HepG2 (cell line): ENCODE measurements around the gene NAV2. TPM values are rescaled to one million over a fixed set of nuclear protein-coding genes. Genes with fewer than 3 reads are reported as not detected.

Experiments
- ATAC-seq: fragments of 200-7000 bp; cut with Tn5 transposase; 3 replicates; pipeline ENCODE4 v1.9.1; 2020; ENCODE audit warnings: mild to moderate bottlenecking, moderate library complexity
- BruUV-seq: library from RNA; stranded (reverse); fragments of 400-500 nt; replicated peaks from 2 replicates; lab custom pipeline; 2021; lab: Mats Ljungman, UMichigan
- CTCF ChIA-PET: fragments of 300-600 bp; formaldehyde crosslinking; extraction: SDS; loops from one replicate; lab custom pipeline; 2021; ENCODE audit warnings: low total read pairs, inconsistent platforms, low intra/inter-chr PET ratio; lab: Yijun Ruan, JAX
- POLR2A ChIA-PET: fragments of 350-600 bp; sonication (Branson Sonifier 250); formaldehyde crosslinking; loops from one replicate; lab custom pipeline; 2020; ENCODE audit warnings: antibody characterized with exemption, inconsistent platforms; lab: Yijun Ruan, JAX
- DNase-seq: peaks from one replicate; pipeline ENCODE4 v3.0.0-alpha.2; 2015; ENCODE audit warnings: low spot score
- FAIRE-seq: peaks from 3 replicates; lab custom pipeline; 2011; peaks lifted over from hg19 to GRCh38; lab: Jason Lieb, UNC
- H2AFZ ChIP-seq: one replicate; pipeline ENCODE4 v1.6.1; 2011; ENCODE audit warnings: low read length, inconsistent platforms
- H3K27ac ChIP-seq: fragments of 300-600 bp; 3 replicates; pipeline ENCODE4 v1.8.0; 2011; ENCODE audit warnings: mixed run types, mild to moderate bottlenecking, mixed read lengths, low read length, inconsistent platforms; ENCODE audit not compliant: insufficient read depth; ENCODE audit errors: extremely low read length
- H3K27me3 ChIP-seq, 2 experiments: fragments of 200-600 bp in 1 of 2; 2 replicates in 1 of 2; 3 replicates in 1 of 2; pipeline versions ENCODE4 v1.6.0 to v1.8.0; 2011; ENCODE audit warnings: low read length in 2 of 2, mild to moderate bottlenecking in 2 of 2, moderate library complexity in 2 of 2, inconsistent platforms in 1 of 2; ENCODE audit not compliant: insufficient read depth in 2 of 2, control insufficient read depth in 1 of 2
- H3K36me3 ChIP-seq, 2 experiments: fragments of 200-600 bp in 1 of 2; replicated peaks in 1 of 2; 2 replicates in 1 of 2; 3 replicates in 1 of 2; pipeline versions ENCODE4 v1.5.1 to v1.8.0; 2011; ENCODE audit warnings: low read length in 2 of 2, inconsistent platforms in 1 of 2; ENCODE audit not compliant: insufficient read depth in 2 of 2, control insufficient read depth in 1 of 2
- H3K4me1 ChIP-seq: 2 replicates; pipeline ENCODE4 v1.5.1; 2012; ENCODE audit warnings: low read length, inconsistent platforms; ENCODE audit not compliant: insufficient read depth
- H3K4me2 ChIP-seq: 2 replicates; pipeline ENCODE4 v1.6.0; 2011; ENCODE audit warnings: low read depth, low read length, inconsistent platforms
- H3K4me3 ChIP-seq, 3 experiments: fragments of 200-600 bp in 1 of 3; sonication (generic), shearing (Covaris generic) in 1 of 3; replicated peaks in 1 of 3; 2 replicates each; pipeline ENCODE4 v1.5.1; 2011 to 2016; ENCODE audit warnings: low read length in 3 of 3, inconsistent platforms in 2 of 3, low read depth in 2 of 3, mild to moderate bottlenecking in 2 of 3, control low read depth in 1 of 3, mixed read lengths in 1 of 3; ENCODE audit not compliant: insufficient read depth in 1 of 3
- H3K79me2 ChIP-seq: one replicate; pipeline ENCODE4 v1.6.1; 2011; ENCODE audit warnings: low read length, inconsistent platforms; ENCODE audit not compliant: insufficient read depth
- H3K9ac ChIP-seq: 2 replicates; pipeline ENCODE4 v1.6.0; 2011; ENCODE audit warnings: mild to moderate bottlenecking, low read depth, low read length, inconsistent platforms; ENCODE audit not compliant: insufficient read depth
- H3K9me3 ChIP-seq: 2 replicates; pipeline ENCODE4 v1.5.1; 2012; ENCODE audit warnings: mild to moderate bottlenecking, low read length
- H4K20me1 ChIP-seq: 2 replicates; pipeline ENCODE4 v1.6.0; 2011; ENCODE audit warnings: inconsistent platforms, mild to moderate bottlenecking, low read length, moderate library complexity; ENCODE audit not compliant: insufficient read depth
- THAP11 ChIP-seq: IDR thresholded peaks from 2 replicates; pipeline ENCODE4 v1.6.1; 2016; ENCODE audit warnings: missing biosample characterization, missing genetic modification reagents
- WGBS: methylation state at CpG from one replicate; pipeline ENCODE4 v1.1.6; 2017; ENCODE audit warnings: low lambda C conversion rate; 5-methylcytosine and 5-hydroxymethylcytosine counted together
- in situ Hi-C: cut with HindIII; loops from 2 replicates; pipeline ENCODE4 v1.10.0; 2017; ENCODE audit warnings: low pct_unique_long_range_greater_than_20kb; ENCODE audit not compliant: extremely low pct_ligation_motif_present
- intact Hi-C: fragments of 100-400 bp; cut with micrococcal nuclease; formaldehyde crosslinking; loops from one replicate; pipeline ENCODE4 v1.10.0; 2022; ENCODE audit not compliant: unreplicated experiment
- polyA plus RNA-seq, 8 experiments: library from polyadenylated mRNA; depleted of rRNA in 3 of 8; stranded (reverse) in 7 of 8; unstranded in 1 of 8; fragments of >200 nt; fragmentation: Illumina TruSeq in 4 of 8; extraction: Trizol in 4 of 8; gene quantifications; 2 replicates each; pipeline versions ENCODE4 v1.2.1 to v1.2.3, GENCODE V29; 2011 to 2016; ENCODE audit warnings: low read depth in 4 of 8, missing spikeins in 1 of 8, mixed read lengths in 1 of 8; ENCODE audit not compliant: insufficient read depth in 1 of 8
- total RNA-seq, 5 experiments: library from RNA; depleted of rRNA; stranded (reverse); fragments of >200 nt; fragmentation: Illumina TruSeq; extraction: Trizol; gene quantifications; 2 replicates each; pipeline ENCODE4 v1.2.3, GENCODE V29; 2016; ENCODE audit warnings: low read depth in 1 of 5
- TF ChIP-seq, protein P1 (sequence below): IDR thresholded peaks from 2 replicates; pipeline ENCODE4 v1.6.1; 2016
- TF ChIP-seq, protein P2 (sequence below): IDR thresholded peaks from 2 replicates; pipeline ENCODE4 v1.4.0; 2020; ENCODE audit warnings: mild to moderate bottlenecking, missing genetic modification reagents

NAV2 gene
- total and polyA plus RNA-seq, 2 of the 13 experiments (the other 11 are each of a cell fraction or from before 2014, with no cell fraction given): 9.3 to 34.6 TPM

DNA sequence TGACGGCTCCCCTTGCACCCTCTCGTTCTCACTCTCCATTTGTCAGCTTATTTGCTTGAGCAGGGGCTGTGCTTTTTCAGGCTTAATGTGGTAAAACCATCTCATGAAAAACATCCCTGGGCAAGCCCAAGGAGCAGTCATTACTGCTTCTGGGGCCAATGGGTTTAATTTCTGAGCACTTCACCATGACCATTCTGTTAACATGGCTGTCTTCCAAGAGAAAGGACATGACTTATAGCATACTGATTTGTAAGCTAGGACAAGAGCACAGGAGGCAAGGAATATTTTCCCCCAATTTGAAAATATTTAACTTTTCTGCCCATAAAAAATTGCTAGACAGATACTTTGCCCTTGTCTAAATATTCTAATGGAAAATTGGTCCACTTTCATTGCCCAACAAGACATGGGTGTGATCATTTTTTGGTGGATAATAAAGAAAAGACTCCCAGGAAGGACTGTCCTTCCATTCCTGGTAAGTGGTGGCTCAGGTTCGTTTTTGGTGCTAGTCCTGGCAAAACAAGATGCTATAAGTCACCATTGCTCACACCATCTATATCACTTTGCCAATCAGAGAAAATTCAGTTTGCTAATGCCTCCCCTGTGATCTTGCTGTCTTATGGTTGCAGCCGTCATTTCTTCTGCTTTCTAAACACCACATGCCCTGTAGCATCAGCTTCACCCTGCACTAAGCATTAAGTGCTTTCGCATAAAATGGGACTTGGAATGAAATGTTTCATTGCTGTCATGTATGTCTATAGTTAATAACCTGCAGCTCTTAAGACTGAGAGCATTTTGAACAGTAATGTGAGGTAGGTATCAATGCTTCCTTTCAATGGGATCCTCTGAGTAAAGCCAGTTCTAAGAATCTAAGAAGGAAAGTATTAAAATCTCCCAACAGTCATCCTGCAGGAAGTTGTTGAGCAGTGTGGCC lies 339.1 kb downstream of the NAV2 start:
- no peaks in the 10 kb centered on the region for H3K9me3 ChIP-seq
- CTCF ChIA-PET: no interaction called here
- FAIRE-seq: no peak

More for the DNA sequence above, 339.1 kb downstream of the NAV2 start:
- no peaks in the 10 kb centered on the region for H3K79me2 ChIP-seq
- no peak overlapping the region for H3K9ac ChIP-seq
- no peak overlapping the region for H2AFZ ChIP-seq
- H4K20me1 ChIP-seq: no peaks in the 10 kb centered on the region
- no peak for ATAC-seq
- intact Hi-C loops: no loop called here
- POLR2A ChIA-PET: no interaction called here
- H3K4me1 ChIP-seq: no peaks in the 10 kb centered on the region
- H3K36me3 ChIP-seq: peaks cover 47 to 98% of the 10 kb centered on the region in 2 experiments
- no peak overlapping the region for H3K27ac ChIP-seq
- DNase-seq: no peak
- no peak overlapping the region for H3K4me2 ChIP-seq
- H3K27me3 ChIP-seq: no peaks in the 10 kb centered on the region
- in situ Hi-C loops: no loop called here
- WGBS: 91% methylated on average over 5 of the region's 5 CpGs
- TF ChIP-seq, protein P1, sequence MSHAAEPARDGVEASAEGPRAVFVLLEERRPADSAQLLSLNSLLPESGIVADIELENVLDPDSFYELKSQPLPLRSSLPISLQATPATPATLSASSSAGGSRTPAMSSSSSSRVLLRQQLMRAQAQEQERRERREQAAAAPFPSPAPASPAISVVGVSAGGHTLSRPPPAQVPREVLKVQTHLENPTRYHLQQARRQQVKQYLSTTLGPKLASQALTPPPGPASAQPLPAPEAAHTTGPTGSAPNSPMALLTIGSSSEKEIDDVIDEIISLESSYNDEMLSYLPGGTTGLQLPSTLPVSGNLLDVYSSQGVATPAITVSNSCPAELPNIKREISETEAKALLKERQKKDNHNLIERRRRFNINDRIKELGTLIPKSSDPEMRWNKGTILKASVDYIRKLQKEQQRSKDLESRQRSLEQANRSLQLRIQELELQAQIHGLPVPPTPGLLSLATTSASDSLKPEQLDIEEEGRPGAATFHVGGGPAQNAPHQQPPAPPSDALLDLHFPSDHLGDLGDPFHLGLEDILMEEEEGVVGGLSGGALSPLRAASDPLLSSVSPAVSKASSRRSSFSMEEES (CRISPR knock-in tag): no peak
- TF ChIP-seq, protein P2, sequence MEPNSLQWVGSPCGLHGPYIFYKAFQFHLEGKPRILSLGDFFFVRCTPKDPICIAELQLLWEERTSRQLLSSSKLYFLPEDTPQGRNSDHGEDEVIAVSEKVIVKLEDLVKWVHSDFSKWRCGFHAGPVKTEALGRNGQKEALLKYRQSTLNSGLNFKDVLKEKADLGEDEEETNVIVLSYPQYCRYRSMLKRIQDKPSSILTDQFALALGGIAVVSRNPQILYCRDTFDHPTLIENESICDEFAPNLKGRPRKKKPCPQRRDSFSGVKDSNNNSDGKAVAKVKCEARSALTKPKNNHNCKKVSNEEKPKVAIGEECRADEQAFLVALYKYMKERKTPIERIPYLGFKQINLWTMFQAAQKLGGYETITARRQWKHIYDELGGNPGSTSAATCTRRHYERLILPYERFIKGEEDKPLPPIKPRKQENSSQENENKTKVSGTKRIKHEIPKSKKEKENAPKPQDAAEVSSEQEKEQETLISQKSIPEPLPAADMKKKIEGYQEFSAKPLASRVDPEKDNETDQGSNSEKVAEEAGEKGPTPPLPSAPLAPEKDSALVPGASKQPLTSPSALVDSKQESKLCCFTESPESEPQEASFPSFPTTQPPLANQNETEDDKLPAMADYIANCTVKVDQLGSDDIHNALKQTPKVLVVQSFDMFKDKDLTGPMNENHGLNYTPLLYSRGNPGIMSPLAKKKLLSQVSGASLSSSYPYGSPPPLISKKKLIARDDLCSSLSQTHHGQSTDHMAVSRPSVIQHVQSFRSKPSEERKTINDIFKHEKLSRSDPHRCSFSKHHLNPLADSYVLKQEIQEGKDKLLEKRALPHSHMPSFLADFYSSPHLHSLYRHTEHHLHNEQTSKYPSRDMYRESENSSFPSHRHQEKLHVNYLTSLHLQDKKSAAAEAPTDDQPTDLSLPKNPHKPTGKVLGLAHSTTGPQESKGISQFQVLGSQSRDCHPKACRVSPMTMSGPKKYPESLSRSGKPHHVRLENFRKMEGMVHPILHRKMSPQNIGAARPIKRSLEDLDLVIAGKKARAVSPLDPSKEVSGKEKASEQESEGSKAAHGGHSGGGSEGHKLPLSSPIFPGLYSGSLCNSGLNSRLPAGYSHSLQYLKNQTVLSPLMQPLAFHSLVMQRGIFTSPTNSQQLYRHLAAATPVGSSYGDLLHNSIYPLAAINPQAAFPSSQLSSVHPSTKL: no peak
- no peak for TF ChIP-seq THAP11 (CRISPR knock-in tag)
- TF ChIP-seq, all 625 proteins: peak for 0
- BruUV-seq: no TSS peak
- H3K4me3 ChIP-seq: no peak overlapping the region
